Stomach (tissue), 9 donors: ENCODE results near the gene MIOS. TPM values are rescaled to one million over a fixed set of nuclear protein-coding genes. Genes with fewer than 3 reads are reported as not detected.

Experiments used
- DNase-seq, 2 donors: peaks; one replicate each; pipeline versions ENCODE4 v3.0.0 to v3.0.0-alpha.2; 2013 to 2019
- H3K27ac ChIP-seq, 5 donors: fragments of 200-600 bp in 4 of 5; sonication (generic) in 4 of 5; one replicate each; pipeline ENCODE4 v1.5.1; 2013 to 2019; ENCODE audit warnings: mild to moderate bottlenecking in 1 of 5, moderate library complexity in 1 of 5
- H3K27me3 ChIP-seq, 3 donors: fragments of 200-600 bp; sonication (generic); one replicate each; pipeline ENCODE4 v1.5.1; 2017 to 2019; ENCODE audit warnings: mixed run types in 1 of 3
- H3K36me3 ChIP-seq, 4 donors: fragments of 200-600 bp; sonication (generic); 1 replicate in 3 of 4; 2 replicates in 1 of 4; pipeline ENCODE4 v1.5.1; 2016 to 2019
- H3K4me1 ChIP-seq, 4 donors: fragments of 200-600 bp; sonication (generic); one replicate each; pipeline ENCODE4 v1.5.1; 2016 to 2019
- H3K4me3 ChIP-seq, 4 donors: fragments of 200-600 bp; sonication (generic) in 3 of 4; one replicate each; pipeline ENCODE4 v1.5.1; 2016 to 2019; ENCODE audit warnings: mild to moderate bottlenecking in 1 of 4
- H3K9me3 ChIP-seq, 4 donors: fragments of 200-600 bp; sonication (generic); one replicate each; pipeline ENCODE4 v1.5.1; 2016 to 2019
- EP300 ChIP-seq: sonication (generic); formaldehyde crosslinking; IDR thresholded peaks from one replicate; pipeline ENCODE4 v1.6.1; 2017; ENCODE audit warnings: antibody characterized with exemption
- POLR2A ChIP-seq, 4 donors: fragments of 450-650 bp; IDR thresholded peaks; one replicate each; pipeline ENCODE4 v1.6.1; 2016; ENCODE audit warnings: antibody characterized with exemption in 4 of 4, control low read depth in 2 of 4, mild to moderate bottlenecking in 1 of 4, moderate library complexity in 1 of 4
- POLR2AphosphoS5 ChIP-seq, 3 donors: sonication (generic); formaldehyde crosslinking; IDR thresholded peaks; one replicate each; pipeline ENCODE4 v1.6.1; 2016; ENCODE audit warnings: antibody characterized with exemption in 3 of 3
- WGBS, 5 donors: extraction: QIAGEN DNeasy Blood & Tissue Kit in 3 of 5; methylation state at CpG; one replicate each; pipeline versions ENCODE4 v1.1.5 to v1.1.7; 2013 to 2018; 5-methylcytosine and 5-hydroxymethylcytosine counted together
- intact Hi-C: fragments of 100-400 bp; cut with DNase I; formaldehyde crosslinking; loops from one replicate; pipeline ENCODE4 v1.15.1; 2023; ENCODE audit warnings: low total_unique reads
- polyA plus RNA-seq, 3 donors: library from polyadenylated mRNA; stranded (reverse); fragments of 200-250 nt; gene quantifications; one replicate each; pipeline ENCODE4 v1.2.3, GENCODE V29; 2013
- total RNA-seq, 5 donors: library from RNA; depleted of rRNA; stranded (reverse); fragments of >200 nt; gene quantifications; one replicate each; pipeline versions ENCODE4 v1.1.0 to v1.2.3, GENCODE V29; 2014 to 2016
- TF ChIP-seq, protein P1 (sequence below), 7 experiments: fragments of 450-650 bp in 4 of 7; fragments of 200-600 bp in 3 of 7; sonication (generic) in 3 of 7; IDR thresholded peaks; one replicate each; pipeline ENCODE4 v1.5.1; 2016 to 2019; ENCODE audit warnings: antibody characterized with exemption in 7 of 7, control low read depth in 2 of 7, mild to moderate bottlenecking in 1 of 7
- donor health status: healthy with polysubstance abuse.
- donor health status: Bipolar disorder and iron deficiency.
- donor health status: healthy.

Gene MIOS
- total and polyA plus RNA-seq, 8 donors = 10.7 to 82.9 (median 30.6) TPM

DNA sequence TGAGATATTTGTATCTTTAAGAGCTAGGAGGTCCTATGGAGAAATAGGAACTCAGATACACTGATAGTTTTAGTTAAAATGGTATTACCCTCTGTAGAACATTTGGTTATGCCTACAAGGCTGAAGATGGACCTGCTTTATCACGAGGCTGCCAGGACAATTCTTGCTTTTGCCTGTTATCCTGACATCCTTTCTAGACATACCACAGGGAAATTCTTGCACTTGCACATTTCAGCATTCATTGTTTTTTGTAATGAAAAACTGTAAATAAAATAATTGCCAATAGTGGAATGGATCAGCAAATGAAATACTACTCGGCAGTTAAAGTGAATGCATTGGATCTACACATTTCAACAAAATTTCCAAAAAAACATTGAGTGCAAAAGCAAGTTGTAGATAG lies 40.7 kb upstream of the MIOS start:
- TF ChIP-seq POLR2A (IDR thresholded peaks at IDR 0.05) (no peak), POLR2AphosphoS5 (IDR thresholded peaks at IDR 0.05) (no peak), EP300 (no peak)
- TF ChIP-seq, protein P1, sequence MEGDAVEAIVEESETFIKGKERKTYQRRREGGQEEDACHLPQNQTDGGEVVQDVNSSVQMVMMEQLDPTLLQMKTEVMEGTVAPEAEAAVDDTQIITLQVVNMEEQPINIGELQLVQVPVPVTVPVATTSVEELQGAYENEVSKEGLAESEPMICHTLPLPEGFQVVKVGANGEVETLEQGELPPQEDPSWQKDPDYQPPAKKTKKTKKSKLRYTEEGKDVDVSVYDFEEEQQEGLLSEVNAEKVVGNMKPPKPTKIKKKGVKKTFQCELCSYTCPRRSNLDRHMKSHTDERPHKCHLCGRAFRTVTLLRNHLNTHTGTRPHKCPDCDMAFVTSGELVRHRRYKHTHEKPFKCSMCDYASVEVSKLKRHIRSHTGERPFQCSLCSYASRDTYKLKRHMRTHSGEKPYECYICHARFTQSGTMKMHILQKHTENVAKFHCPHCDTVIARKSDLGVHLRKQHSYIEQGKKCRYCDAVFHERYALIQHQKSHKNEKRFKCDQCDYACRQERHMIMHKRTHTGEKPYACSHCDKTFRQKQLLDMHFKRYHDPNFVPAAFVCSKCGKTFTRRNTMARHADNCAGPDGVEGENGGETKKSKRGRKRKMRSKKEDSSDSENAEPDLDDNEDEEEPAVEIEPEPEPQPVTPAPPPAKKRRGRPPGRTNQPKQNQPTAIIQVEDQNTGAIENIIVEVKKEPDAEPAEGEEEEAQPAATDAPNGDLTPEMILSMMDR (IDR thresholded peaks at IDR 0.05) = no peak
- Histone ChIP-seq H3K36me3 (no peaks in the 10 kb centered on the region), H3K9me3 (no peaks in the 10 kb centered on the region), H3K4me1 (no peaks in the 10 kb centered on the region), H3K27ac (no peak overlapping the region), H3K27me3 (no peaks in the 10 kb centered on the region), H3K4me3 (no peak overlapping the region)
- no peak for DNase-seq
- 91 to 98% (median 95%) methylated on average over 2 of the region's 2 CpGs for WGBS, 5 donors
- intact Hi-C loops = loop anchor here (10.0 kb wide), 1 partner anchor 91 kb away; no protein-coding TSS in a partner anchor

DNA sequence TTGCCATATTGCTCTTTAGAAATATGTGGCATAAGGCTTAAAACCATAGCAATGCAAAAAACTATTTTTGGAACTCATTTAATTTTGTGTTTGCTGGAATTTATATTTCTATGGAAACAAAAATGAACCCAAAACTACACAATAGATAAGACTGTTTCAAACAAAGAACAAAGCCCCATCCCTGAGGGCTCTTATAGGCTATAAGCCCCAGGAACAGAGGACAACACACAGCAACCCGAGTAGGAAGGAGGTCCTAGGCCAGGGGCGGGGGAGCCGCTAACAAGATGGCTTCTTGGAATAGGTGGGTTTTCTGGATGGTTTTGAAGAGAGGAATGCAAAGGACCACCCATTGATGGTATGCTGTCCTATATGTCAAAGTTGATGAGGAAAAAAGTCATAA lies 39.6 kb upstream of the MIOS start:
- 92 to 100% (median 96%) methylated on average over 3 of the region's 3 CpGs for WGBS, 5 donors
- no peak overlapping the region for H3K27ac ChIP-seq
- H3K27me3 ChIP-seq = no peaks in the 10 kb centered on the region
- intact Hi-C loops = loop anchor here (10.0 kb wide), 1 partner anchor 92 kb away; no protein-coding TSS in a partner anchor
- TF ChIP-seq EP300 (no peak), POLR2A (IDR thresholded peaks at IDR 0.05) (no peak), POLR2AphosphoS5 (IDR thresholded peaks at IDR 0.05) (no peak)
- TF ChIP-seq, protein P1 (IDR thresholded peaks at IDR 0.05) = no peak
- no peaks in the 10 kb centered on the region for H3K36me3 ChIP-seq
- H3K9me3 ChIP-seq = no peaks in the 10 kb centered on the region
- no peaks in the 10 kb centered on the region for H3K4me1 ChIP-seq
- no peak overlapping the region for H3K4me3 ChIP-seq
- DNase-seq = no peak

DNA sequence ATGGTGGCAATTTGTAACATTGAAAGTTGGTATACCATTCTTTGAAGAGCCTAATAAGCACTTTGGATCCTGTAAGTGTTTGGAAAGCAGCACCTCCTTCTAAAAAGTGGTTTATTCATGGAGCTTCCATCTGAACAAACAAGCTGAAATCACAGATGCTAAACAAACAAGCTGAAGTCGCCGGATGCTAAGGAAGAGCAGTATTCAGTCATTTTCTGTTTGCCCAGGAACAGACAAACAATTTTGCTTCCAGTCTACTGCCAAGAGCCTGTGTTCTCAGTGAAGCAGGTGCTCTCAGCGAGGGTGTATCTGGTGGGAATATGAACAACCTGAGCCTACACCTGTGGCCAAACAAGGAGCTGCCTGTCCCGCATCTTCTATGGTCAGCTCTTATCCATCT lies 37.4 kb upstream of the MIOS start:
- 76 to 83% (median 80%) methylated on average over 4 of the region's 4 CpGs for WGBS, 5 donors
- Histone ChIP-seq H3K36me3 (no peaks in the 10 kb centered on the region), H3K9me3 (no peaks in the 10 kb centered on the region), H3K27me3 (no peaks in the 10 kb centered on the region), H3K4me1 (no peaks in the 10 kb centered on the region), H3K27ac (no peak overlapping the region), H3K4me3 (no peak overlapping the region)
- no peak for DNase-seq
- intact Hi-C loops = loop anchor here (10.0 kb wide), 1 partner anchor 95 kb away; no protein-coding TSS in a partner anchor
- no peak for TF ChIP-seq POLR2AphosphoS5 (IDR thresholded peaks at IDR 0.05)
- no peak for TF ChIP-seq EP300
- TF ChIP-seq, protein P1 (IDR thresholded peaks at IDR 0.05) = no peak
- TF ChIP-seq POLR2A (IDR thresholded peaks at IDR 0.05) = no peak

DNA sequence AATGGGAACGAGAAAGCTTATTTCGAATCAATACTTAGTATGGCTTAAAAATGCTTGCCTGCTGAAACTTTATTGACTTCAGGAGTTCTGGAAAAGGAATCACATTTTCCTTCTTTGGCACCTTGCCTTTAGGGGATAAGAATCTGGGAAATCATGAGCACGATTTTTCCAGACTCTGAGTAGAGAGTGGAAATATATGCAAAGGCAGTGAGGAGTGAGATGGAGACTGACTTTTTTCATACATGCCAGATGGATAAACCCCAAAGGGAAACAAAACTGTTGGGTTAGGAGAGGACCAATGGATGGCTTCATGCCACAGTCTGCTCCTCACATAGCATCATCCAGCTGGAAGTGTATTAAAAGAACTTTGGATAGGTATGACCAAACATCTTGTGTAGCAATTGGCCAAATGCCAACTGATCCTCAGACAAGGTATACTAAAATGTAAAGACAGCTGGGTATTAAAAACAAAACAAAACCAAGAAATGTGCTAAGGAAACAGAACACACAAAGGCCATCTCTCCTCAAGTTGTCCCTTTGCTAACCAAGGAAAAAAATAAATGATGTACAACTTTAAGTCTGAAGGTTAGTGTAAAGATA lies 32.8 kb upstream of the MIOS start:
- H3K27me3 ChIP-seq = no peaks in the 10 kb centered on the region
- no peak overlapping the region for H3K27ac ChIP-seq
- 83 to 90% (median 87%) methylated on average over 3 of the region's 3 CpGs for WGBS, 5 donors
- H3K4me3 ChIP-seq = no peak overlapping the region
- no peaks in the 10 kb centered on the region for H3K36me3 ChIP-seq
- intact Hi-C loops = no loop called here
- TF ChIP-seq, protein P1 (IDR thresholded peaks at IDR 0.05) = no peak
- TF ChIP-seq POLR2A (IDR thresholded peaks at IDR 0.05) (no peak), EP300 (no peak), POLR2AphosphoS5 (IDR thresholded peaks at IDR 0.05) (no peak)
- DNase-seq = no peak
- no peaks in the 10 kb centered on the region for H3K9me3 ChIP-seq
- H3K4me1 ChIP-seq = no peaks in the 10 kb centered on the region
